Left ventricle myocardium inferior (tissue), 1 donor: Measurements from ENCODE around the gene REEP1. TPM values are rescaled to one million over a fixed set of nuclear protein-coding genes. Genes with fewer than 3 reads are reported as not detected.
A peak's percentile ranks its signal among the peaks of the same experiment; 100 is the strongest.

ENCODE experiments used
- DNase-seq: peaks from one replicate; pipeline ENCODE4 v3.0.0-alpha.2; 2020
- H3K27ac ChIP-seq: fragments of 200-600 bp; replicated peaks from 2 replicates; pipeline ENCODE4 v1.8.0; 2021
- H3K27me3 ChIP-seq: fragments of 200-600 bp; 2 replicates; pipeline ENCODE4 v1.8.0; 2021; ENCODE audit warnings: low read depth
- H3K36me3 ChIP-seq: fragments of 200-600 bp; 2 replicates; pipeline ENCODE4 v1.8.0; 2021
- H3K4me1 ChIP-seq: fragments of 200-600 bp; 2 replicates; pipeline ENCODE4 v1.8.0; 2021
- H3K4me3 ChIP-seq: fragments of 200-600 bp; 2 replicates; pipeline ENCODE4 v1.8.0; 2021; ENCODE audit warnings: mild to moderate bottlenecking, moderate library complexity
- H3K9me3 ChIP-seq: fragments of 200-600 bp; replicated peaks from 2 replicates; pipeline ENCODE4 v1.8.0; 2021
- intact Hi-C: fragments of 100-400 bp; cut with micrococcal nuclease; formaldehyde crosslinking; loops from one replicate; pipeline ENCODE4 v1.11.0; 2022
- total RNA-seq: library from RNA; stranded (reverse); fragmentation: NEBNext Ultra II Directional; extraction: Animal tissue kit (Norgen Biotek cat#: 25700); gene quantifications from one replicate; pipeline ENCODE4 v1.2.1, GENCODE V29; 2021
- TF ChIP-seq, protein P1 (sequence below): fragments of 200-600 bp; IDR thresholded peaks from 2 replicates; pipeline ENCODE4 v1.8.0; 2021; ENCODE audit warnings: antibody characterized with exemption, mild to moderate bottlenecking, borderline replicate concordance
- donor health status: DM: no; HTN: yes; CAD: no; lungs with severe emphysema.

The REEP1 gene
- total RNA-seq, 1 donor from 2014 or later = 30.2 TPM

DNA sequence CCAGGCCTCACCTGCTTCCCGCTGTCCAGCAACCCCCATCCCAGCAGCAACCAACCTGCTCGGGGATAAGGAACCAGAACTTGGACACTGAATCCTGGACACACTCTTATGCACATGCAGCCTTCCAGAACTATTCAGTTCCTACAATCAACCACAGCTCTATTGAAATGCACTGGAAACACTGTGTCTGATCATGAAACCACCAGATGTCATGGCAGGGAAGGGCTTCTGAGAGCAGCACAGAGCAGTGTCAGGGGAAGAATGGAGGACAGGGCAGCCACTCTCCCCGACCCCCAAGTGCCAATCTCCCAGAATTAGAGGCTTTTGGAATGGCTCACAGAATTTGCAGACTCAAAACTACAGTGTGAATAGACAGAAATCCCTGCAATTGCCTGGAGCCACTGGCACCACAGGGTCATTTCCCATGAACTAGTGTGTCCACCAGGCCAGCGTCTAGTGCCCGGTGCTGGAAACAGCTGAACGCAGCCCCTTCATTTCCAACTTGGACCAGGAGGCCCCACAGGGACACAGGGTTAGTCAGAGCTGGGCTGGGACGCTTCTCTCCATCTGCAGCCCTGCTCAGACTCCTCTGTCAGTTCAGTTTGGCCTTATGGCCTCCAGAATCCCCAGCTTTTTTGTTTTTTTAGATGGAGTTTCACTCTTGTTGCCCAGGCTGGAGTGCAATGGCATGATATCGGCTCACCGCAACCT lies 112.6 kb downstream of the REEP1 start:
- peaks cover 63% of the 10 kb centered on the region for H3K4me1 ChIP-seq

DNA sequence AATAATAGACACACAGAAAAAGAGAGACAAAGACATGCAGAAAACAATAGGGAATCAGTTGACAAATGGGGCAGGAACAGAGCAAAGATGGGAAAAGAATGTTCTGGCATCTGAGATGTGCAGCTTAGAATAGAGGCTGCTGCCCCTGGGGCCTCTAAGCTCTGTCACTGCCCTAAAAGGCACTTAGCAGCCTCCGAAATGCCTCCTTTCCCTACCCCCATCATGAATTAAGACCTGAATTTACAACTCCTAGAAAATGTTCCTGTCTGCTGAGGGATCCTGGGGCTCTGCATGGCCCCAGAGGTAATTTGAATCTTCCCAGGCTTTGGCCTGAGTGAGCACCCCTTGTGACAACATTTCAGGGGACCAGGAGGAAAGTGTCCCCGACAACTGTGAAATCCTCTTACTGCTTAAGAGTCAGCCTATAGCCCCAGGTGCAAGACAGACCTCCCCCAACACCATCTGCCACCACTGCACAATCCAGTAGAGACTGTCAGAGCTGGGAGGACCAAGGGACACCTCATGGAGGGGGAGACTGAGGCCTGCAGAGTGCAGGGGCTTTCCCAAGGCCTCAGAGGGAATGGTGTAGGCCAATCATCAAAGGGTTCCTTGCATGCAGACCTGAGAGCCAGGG lies 113.4 kb downstream of the REEP1 start:
- no peaks in the 10 kb centered on the region for H3K27me3 ChIP-seq
- no peak overlapping the region for H3K4me3 ChIP-seq
- peak overlapping the region; percentile 89 for H3K27ac ChIP-seq
- DNase-seq = no peak
- TF ChIP-seq, protein P1, sequence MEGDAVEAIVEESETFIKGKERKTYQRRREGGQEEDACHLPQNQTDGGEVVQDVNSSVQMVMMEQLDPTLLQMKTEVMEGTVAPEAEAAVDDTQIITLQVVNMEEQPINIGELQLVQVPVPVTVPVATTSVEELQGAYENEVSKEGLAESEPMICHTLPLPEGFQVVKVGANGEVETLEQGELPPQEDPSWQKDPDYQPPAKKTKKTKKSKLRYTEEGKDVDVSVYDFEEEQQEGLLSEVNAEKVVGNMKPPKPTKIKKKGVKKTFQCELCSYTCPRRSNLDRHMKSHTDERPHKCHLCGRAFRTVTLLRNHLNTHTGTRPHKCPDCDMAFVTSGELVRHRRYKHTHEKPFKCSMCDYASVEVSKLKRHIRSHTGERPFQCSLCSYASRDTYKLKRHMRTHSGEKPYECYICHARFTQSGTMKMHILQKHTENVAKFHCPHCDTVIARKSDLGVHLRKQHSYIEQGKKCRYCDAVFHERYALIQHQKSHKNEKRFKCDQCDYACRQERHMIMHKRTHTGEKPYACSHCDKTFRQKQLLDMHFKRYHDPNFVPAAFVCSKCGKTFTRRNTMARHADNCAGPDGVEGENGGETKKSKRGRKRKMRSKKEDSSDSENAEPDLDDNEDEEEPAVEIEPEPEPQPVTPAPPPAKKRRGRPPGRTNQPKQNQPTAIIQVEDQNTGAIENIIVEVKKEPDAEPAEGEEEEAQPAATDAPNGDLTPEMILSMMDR = no peak
- H3K36me3 ChIP-seq = no peaks in the 10 kb centered on the region
- intact Hi-C loops = loop anchor here (5.0 kb wide), 1 partner anchor 148 kb away; no protein-coding TSS in a partner anchor
- peaks cover 63% of the 10 kb centered on the region for H3K4me1 ChIP-seq
- no peaks in the 10 kb centered on the region for H3K9me3 ChIP-seq

More for the DNA sequence above, 112.6 kb downstream of the REEP1 start:
- H3K27me3 ChIP-seq = no peaks in the 10 kb centered on the region
- H3K4me3 ChIP-seq = peak overlapping the region; percentile 46
- no peak for DNase-seq
- no peaks in the 10 kb centered on the region for H3K36me3 ChIP-seq
- no peaks in the 10 kb centered on the region for H3K9me3 ChIP-seq
- intact Hi-C loops = loop anchor here (5.0 kb wide), 1 partner anchor 148 kb away; no protein-coding TSS in a partner anchor
- peak overlapping the region; percentile 89 for H3K27ac ChIP-seq
- TF ChIP-seq, protein P1 = no peak

- Histone ChIP-seq H3K4me1 (peaks cover 63% of the 10 kb centered on the region), H3K4me3 (peak overlapping the region; percentile 17), H3K36me3 (no peaks in the 10 kb centered on the region), H3K27me3 (no peaks in the 10 kb centered on the region), H3K27ac (peak overlapping the region; percentile 89), H3K9me3 (no peaks in the 10 kb centered on the region)
- DNase-seq = peak; percentile 68
- TF ChIP-seq, protein P1 = no peak
- intact Hi-C loops = loop anchor here (5.0 kb wide), 1 partner anchor 149 kb away; no protein-coding TSS in a partner anchor
Observed at GRCh38 chr2:86223140-86223926, 114.1 kb downstream of the REEP1 start.

DNA sequence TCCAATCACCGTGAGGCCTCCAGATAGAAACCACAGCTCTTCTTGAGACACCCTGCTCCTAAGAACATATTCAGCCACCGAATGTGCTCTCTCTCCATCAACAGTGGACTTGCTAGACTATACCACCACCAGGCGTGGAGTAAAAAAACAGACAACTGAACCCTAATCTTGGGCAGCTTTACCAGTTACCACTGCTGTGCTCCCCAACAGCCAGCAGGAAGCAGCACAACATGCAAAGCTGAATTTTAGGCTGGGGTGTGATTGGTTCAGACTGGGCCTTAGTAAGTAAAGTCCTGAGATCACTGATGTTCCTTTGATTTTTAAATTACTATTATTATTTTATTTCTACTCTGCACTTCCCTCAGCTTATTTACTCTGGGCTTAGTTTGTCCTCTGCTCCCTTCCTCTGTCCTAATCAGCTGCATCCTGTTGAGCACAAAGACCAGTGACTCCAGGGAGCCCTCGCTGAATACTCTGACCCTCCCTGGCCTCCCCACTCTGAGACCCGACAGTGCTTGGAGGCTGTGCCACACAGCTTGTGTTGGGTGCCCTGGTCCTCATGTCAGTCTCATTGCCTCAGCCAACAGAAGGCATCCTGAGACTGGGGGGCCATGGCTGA lies 116.3 kb downstream of the REEP1 start:
- no peaks in the 10 kb centered on the region for H3K9me3 ChIP-seq
- no peaks in the 10 kb centered on the region for H3K27me3 ChIP-seq
- H3K36me3 ChIP-seq = no peaks in the 10 kb centered on the region
- H3K27ac ChIP-seq = peak overlapping the region; percentile 89
- no peak for DNase-seq
- H3K4me1 ChIP-seq = peaks cover 62% of the 10 kb centered on the region
- H3K4me3 ChIP-seq = no peak overlapping the region
- TF ChIP-seq, protein P1 = peak; percentile 85
- intact Hi-C loops = loop anchor here (5.0 kb wide), 1 partner anchor 151 kb away; no protein-coding TSS in a partner anchor

DNA sequence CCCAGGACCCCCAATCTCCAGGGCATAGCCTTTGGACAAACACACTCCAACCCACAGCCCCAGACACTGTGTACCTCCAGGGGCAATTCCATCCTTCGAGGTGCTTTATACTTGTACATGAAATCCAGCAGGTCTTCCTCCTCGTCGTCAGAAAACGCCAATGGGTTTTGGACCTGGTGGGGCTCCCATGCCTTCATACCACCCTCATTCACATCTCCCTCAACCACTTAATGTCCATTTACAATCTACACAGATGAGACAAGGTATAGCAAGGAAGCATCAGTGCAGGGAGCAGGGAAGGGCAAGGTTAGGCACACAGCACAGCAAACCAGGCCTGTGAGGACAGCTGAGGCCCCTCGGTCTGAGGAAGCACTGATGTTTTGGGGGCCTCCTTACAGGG lies 117.5 kb downstream of the REEP1 start:
- Histone ChIP-seq H3K9me3 (no peaks in the 10 kb centered on the region), H3K36me3 (no peaks in the 10 kb centered on the region), H3K4me3 (no peak overlapping the region), H3K27me3 (no peaks in the 10 kb centered on the region), H3K4me1 (peaks cover 50% of the 10 kb centered on the region), H3K27ac (no peak overlapping the region)
- no peak for DNase-seq
- TF ChIP-seq, protein P1 = no peak
- intact Hi-C loops = loop anchor here (5.0 kb wide), 1 partner anchor 152 kb away; no protein-coding TSS in a partner anchor
